ENCODE data around the gene CNTN6.

DNA sequence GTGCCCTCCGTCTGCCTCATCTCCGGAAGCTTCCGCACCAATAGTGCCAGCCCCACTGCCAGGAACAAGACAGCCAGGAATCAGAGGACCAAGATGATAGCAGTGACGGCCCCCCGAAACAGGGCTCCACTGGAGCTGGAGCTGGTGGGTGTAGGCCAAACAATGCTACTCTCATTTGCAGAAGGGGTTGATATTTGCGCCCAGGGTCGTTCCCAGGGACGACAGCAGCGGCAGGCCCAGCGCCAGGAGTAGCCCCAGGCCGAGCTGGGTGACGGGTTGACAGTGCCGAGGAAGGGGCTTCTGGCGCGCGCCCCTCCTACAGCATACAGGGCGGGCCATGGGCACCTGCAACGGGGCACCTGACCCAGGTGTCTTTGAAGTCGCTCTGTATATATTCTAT lies 301.4 kb downstream of the CNTN6 start:
- TF ChIP-seq EZH2 (IDR thresholded peaks at IDR 0.05; ENCODE audit: low read length), result no peak
- TF ChIP-seq, protein P1, sequence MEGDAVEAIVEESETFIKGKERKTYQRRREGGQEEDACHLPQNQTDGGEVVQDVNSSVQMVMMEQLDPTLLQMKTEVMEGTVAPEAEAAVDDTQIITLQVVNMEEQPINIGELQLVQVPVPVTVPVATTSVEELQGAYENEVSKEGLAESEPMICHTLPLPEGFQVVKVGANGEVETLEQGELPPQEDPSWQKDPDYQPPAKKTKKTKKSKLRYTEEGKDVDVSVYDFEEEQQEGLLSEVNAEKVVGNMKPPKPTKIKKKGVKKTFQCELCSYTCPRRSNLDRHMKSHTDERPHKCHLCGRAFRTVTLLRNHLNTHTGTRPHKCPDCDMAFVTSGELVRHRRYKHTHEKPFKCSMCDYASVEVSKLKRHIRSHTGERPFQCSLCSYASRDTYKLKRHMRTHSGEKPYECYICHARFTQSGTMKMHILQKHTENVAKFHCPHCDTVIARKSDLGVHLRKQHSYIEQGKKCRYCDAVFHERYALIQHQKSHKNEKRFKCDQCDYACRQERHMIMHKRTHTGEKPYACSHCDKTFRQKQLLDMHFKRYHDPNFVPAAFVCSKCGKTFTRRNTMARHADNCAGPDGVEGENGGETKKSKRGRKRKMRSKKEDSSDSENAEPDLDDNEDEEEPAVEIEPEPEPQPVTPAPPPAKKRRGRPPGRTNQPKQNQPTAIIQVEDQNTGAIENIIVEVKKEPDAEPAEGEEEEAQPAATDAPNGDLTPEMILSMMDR (optimal IDR thresholded peaks at IDR 0.05 in 1 of 3, IDR thresholded peaks at IDR 0.05 in 1 of 3, conservative IDR thresholded peaks at IDR 0.05 in 1 of 3; ENCODE audit: extremely low read depth in 1 of 3, insufficient read depth in 2 of 3, low read length in 3 of 3), result no peak

Measured in keratinocyte (primary cell).